DOHH2 (cell line): ENCODE results near the gene BAHD1.

Experiments used
- H3F3A ChIP-seq: fragments of 200-600 bp; sonication (generic), shearing (Covaris generic); 2 replicates; pipeline ENCODE4 v1.6.0; 2016; ENCODE audit warnings: antibody characterized with exemption, mild to moderate bottlenecking; ENCODE audit not compliant: control insufficient read depth, insufficient read depth
- H3K27ac ChIP-seq: fragments of 200-600 bp; sonication (generic); 2 replicates; pipeline ENCODE4 v1.5.1; 2014; ENCODE audit warnings: low read depth, mild to moderate bottlenecking, low read length, moderate library complexity
- H3K27me3 ChIP-seq: fragments of 200-600 bp; sonication (generic); 2 replicates; pipeline ENCODE4 v1.6.1; 2014; ENCODE audit warnings: mild to moderate bottlenecking, low read length, mixed read lengths; ENCODE audit not compliant: control insufficient read depth
- H3K36me3 ChIP-seq: fragments of 200-600 bp; sonication (generic); 2 replicates; pipeline ENCODE4 v1.6.1; 2014; ENCODE audit warnings: mild to moderate bottlenecking, low read length, moderate library complexity, mixed read lengths; ENCODE audit not compliant: control insufficient read depth
- H3K4me1 ChIP-seq: fragments of 200-600 bp; sonication (generic); 2 replicates; pipeline ENCODE4 v1.6.1; 2014; ENCODE audit warnings: mild to moderate bottlenecking, low read length, mixed read lengths; ENCODE audit not compliant: control insufficient read depth
- H3K4me2 ChIP-seq: fragments of 200-600 bp; sonication (generic); 2 replicates; pipeline ENCODE4 v1.6.0; 2014; ENCODE audit warnings: mild to moderate bottlenecking, low read length, moderate library complexity
- H3K4me3 ChIP-seq: fragments of 200-600 bp; sonication (generic); 2 replicates; pipeline ENCODE4 v1.5.1; 2014; ENCODE audit warnings: mild to moderate bottlenecking, low read length, mixed read lengths
- H3K79me2 ChIP-seq: fragments of 200-600 bp; sonication (generic); 2 replicates; pipeline ENCODE4 v1.6.1; 2014; ENCODE audit warnings: mild to moderate bottlenecking, low read length, mixed read lengths; ENCODE audit not compliant: control insufficient read depth
- H3K9me2 ChIP-seq: fragments of 200-600 bp; sonication (generic); replicated peaks from 2 replicates; pipeline ENCODE4 v1.6.1; 2014; ENCODE audit warnings: mild to moderate bottlenecking, low read length, mixed read lengths; ENCODE audit not compliant: control insufficient read depth
- H3K9me3 ChIP-seq: fragments of 200-600 bp; sonication (generic); 2 replicates; pipeline ENCODE4 v1.6.1; 2014; ENCODE audit warnings: antibody characterized with exemption, low read length, mixed read lengths; ENCODE audit not compliant: control insufficient read depth, insufficient read depth
- H4K20me1 ChIP-seq: fragments of 200-600 bp; sonication (generic); 2 replicates; pipeline ENCODE4 v1.6.0; 2014; ENCODE audit warnings: low read depth, mild to moderate bottlenecking, antibody characterized with exemption, low read length, moderate library complexity; ENCODE audit not compliant: control insufficient read depth, insufficient read depth
- EZH2phosphoT487 ChIP-seq: fragments of 200-600 bp; sonication (generic); IDR thresholded peaks from 2 replicates; pipeline ENCODE4 v1.6.1; 2017; ENCODE audit warnings: borderline replicate concordance, mild to moderate bottlenecking, antibody characterized with exemption, low read length, moderate library complexity, mixed read lengths
- TF ChIP-seq, protein P1 (sequence below): fragments of 200-600 bp; sonication (generic); IDR thresholded peaks from one replicate; pipeline ENCODE4 v1.5.1; 2014; ENCODE audit warnings: antibody characterized with exemption, mild to moderate bottlenecking, low read depth, low read length; ENCODE audit not compliant: poor library complexity, severe bottlenecking

The BAHD1 gene

DNA sequence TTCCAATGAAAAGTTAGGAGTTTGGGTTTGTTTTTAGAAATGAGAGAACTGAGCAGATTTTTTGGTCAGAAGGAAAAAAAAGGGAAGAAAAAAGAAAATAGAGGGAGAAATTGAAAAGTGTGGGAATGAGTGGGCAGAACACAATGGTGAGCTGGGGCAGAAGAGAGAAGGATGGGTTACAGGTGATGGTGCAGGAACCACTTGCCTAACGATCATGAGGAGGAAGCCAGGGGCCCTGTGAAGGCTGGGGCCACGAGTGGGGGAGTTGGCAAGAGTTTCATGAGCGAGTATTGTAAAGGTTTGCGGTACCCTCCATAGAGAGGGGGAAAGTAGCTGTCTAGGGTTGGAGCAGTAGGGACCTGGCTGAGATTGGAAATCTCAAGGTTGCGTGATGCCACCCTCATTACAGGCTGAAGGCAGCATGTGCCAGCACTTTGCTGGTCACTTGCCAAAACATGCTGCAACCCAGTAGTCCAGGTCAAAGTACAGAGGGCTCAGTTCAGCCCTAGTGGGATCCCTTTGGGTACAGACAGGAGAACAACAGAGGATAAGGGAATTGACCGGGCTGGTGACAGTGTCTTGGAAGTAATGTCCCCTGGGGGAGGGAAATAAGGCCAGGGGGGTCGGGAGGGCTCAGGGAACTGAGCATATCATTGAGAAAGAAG, 28.5 kb upstream of the BAHD1 start:
- H4K20me1 ChIP-seq, result no peaks in the 10 kb centered on the region
- H3K36me3 ChIP-seq, result peaks cover 32% of the 10 kb centered on the region
- no peak overlapping the region for H3K27ac ChIP-seq
- H3K9me3 ChIP-seq, result no peaks in the 10 kb centered on the region
- H3K4me1 ChIP-seq, result peaks cover 5% of the 10 kb centered on the region
- no peak overlapping the region for H3K4me3 ChIP-seq
- H3K4me2 ChIP-seq, result no peak overlapping the region
- H3K9me2 ChIP-seq, result no peaks in the 10 kb centered on the region
- no peaks in the 10 kb centered on the region for H3K27me3 ChIP-seq
- no peaks in the 10 kb centered on the region for H3F3A ChIP-seq
- H3K79me2 ChIP-seq, result no peaks in the 10 kb centered on the region
- no peak for TF ChIP-seq EZH2phosphoT487
- TF ChIP-seq, protein P1, sequence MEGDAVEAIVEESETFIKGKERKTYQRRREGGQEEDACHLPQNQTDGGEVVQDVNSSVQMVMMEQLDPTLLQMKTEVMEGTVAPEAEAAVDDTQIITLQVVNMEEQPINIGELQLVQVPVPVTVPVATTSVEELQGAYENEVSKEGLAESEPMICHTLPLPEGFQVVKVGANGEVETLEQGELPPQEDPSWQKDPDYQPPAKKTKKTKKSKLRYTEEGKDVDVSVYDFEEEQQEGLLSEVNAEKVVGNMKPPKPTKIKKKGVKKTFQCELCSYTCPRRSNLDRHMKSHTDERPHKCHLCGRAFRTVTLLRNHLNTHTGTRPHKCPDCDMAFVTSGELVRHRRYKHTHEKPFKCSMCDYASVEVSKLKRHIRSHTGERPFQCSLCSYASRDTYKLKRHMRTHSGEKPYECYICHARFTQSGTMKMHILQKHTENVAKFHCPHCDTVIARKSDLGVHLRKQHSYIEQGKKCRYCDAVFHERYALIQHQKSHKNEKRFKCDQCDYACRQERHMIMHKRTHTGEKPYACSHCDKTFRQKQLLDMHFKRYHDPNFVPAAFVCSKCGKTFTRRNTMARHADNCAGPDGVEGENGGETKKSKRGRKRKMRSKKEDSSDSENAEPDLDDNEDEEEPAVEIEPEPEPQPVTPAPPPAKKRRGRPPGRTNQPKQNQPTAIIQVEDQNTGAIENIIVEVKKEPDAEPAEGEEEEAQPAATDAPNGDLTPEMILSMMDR, result no peak

DNA sequence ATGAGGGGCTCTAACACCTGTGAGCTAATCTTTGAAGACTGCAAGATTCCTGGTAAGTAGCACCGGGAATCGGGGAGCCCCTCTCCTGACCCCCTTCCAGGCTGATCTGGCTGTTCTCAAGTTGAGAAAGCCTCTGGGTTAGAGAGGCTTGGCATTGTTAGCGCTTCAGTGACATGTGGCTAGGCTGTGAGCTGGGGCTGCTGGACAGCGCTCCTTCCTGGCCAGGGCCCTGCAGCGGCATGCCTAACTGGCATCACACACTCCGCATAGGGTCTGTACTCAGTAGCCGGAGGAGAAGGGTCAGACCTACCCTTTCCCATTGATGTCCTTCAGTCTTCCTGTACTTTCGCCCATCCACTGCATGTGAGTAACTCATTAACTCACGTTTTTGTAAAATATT, 27.7 kb upstream of the BAHD1 start:
- H4K20me1 ChIP-seq, result no peaks in the 10 kb centered on the region
- H3K27me3 ChIP-seq, result no peaks in the 10 kb centered on the region
- H3K27ac ChIP-seq, result no peak overlapping the region
- H3K4me3 ChIP-seq, result no peak overlapping the region
- H3K36me3 ChIP-seq, result peaks cover 24% of the 10 kb centered on the region
- no peaks in the 10 kb centered on the region for H3K9me3 ChIP-seq
- TF ChIP-seq, protein P1, result no peak
- TF ChIP-seq EZH2phosphoT487, result no peak
- no peaks in the 10 kb centered on the region for H3K79me2 ChIP-seq
- H3F3A ChIP-seq, result no peaks in the 10 kb centered on the region
- H3K9me2 ChIP-seq, result no peaks in the 10 kb centered on the region
- H3K4me2 ChIP-seq, result no peak overlapping the region
- H3K4me1 ChIP-seq, result no peaks in the 10 kb centered on the region

DNA sequence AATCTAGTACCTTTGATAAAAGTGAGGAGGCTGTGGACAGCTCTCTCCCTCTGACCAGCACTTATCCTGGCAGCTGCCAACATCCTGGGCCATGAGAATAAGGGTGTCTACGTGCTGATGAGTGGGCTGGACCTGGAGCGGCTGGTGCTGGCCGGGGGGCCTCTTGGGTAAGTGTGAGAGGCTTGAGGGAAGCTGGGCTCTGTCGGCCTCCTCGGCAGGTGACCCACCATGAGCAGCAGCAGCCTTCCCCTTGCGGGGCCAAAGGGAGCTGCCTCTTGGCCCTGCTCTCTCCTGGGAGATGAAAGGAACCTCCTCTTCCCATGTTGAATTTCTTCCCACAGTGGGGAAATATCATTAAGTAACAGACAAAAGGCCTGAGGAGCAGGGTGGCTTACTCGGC, 25.9 kb upstream of the BAHD1 start:
- H3F3A ChIP-seq, result no peaks in the 10 kb centered on the region
- peaks cover 26% of the 10 kb centered on the region; the same call in 1 of the 2 replicates for H3K36me3 ChIP-seq
- TF ChIP-seq, protein P1, result no peak
- TF ChIP-seq EZH2phosphoT487, result no peak
- H3K79me2 ChIP-seq, result no peaks in the 10 kb centered on the region
- H3K9me2 ChIP-seq, result no peaks in the 10 kb centered on the region
- no peak overlapping the region for H3K27ac ChIP-seq
- no peak overlapping the region for H3K4me2 ChIP-seq
- no peak overlapping the region for H3K4me3 ChIP-seq
- no peaks in the 10 kb centered on the region for H3K4me1 ChIP-seq
- H4K20me1 ChIP-seq, result no peaks in the 10 kb centered on the region
- H3K9me3 ChIP-seq, result no peaks in the 10 kb centered on the region
- no peaks in the 10 kb centered on the region for H3K27me3 ChIP-seq
